CD1c-positive myeloid dendritic cell (primary cell): ENCODE results near the gene NUDT21.
"Not testable (repeated sequence)": the region's sequence is repeated elsewhere in the genome, so short reads cannot be mapped to it uniquely, and the experiment has no call there.

ENCODE experiments used
- DNase-seq: peaks from one replicate; pipeline ENCODE4 v3.0.0-alpha.2; 2016; ENCODE audit errors: extremely low spot score

Gene NUDT21

DNA sequence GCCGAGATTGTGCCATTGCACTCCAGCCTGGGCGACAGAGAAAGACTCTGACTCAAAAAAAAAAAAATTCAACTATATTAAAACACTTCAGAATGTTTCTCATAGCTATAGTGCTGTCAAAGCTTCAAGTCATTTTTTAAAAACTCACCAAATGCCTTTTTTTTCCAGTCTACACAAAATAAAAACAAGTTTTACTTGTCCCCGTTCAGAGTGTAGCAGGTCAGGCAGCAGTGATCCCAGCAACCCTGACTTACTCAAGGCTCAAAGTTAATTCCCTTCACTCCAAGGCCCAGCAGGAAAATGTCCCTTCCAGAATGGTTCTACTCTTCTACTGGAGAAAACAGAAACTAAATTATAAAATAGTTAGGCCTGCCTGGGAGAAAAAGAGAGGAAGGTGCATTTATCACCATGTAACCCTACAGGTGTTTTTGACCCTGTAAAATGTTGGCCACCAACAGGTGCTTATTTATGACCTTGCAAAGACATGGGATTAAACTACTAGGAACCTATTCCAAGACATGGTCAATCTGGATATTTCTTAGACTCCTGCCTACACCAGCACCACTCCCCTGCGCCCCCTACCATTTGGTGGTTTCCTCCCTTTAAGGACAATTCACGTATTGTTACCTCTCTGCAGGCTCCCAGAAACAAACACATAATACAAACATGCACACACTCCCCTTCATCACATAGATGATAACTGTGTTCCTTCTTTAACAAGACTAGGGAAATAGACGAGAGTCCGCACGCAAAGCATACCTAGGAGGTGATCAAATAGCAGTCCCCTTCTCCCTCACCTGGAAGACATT is 31.2 kb downstream of the NUDT21 start:
- DNase-seq, result no peak

DNA sequence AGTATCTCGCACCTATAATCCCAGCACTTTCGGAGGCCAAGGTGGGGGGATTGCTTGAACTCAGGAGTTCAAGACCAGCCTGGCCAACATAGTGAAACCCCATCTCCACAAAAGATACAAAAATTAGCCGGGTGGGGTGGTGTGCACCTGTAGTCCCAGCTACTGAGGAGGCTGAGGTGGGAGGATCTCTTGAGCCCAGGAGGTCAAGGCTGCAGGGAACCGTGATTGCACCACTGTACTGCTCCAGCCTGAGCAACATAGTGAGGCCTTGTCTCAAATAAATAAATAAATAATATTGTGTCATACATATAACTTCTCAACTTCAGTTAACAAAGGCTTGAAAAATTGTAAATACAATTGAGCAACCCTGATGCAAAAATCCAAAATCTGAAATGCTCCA is 34.0 kb downstream of the NUDT21 start:
- DNase-seq, result no peak

DNA sequence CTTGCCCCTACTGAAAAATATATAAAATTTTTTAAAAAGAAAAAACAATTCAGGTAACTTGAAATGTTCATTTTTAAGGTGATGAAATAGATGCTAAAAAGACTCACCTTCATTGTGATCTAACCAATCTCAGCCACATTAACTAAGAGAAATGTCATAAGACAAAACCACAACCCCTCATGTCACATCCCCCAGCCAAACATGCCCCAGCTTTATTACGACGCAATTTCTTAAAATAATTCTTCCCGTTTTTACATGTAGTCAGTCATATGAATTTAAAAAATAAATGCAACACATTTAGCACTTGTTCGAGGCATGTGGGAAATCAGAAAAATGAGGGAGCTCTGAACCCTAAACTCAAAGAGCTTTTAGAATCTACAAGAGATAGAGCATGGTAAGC is 35.3 kb downstream of the NUDT21 start:
- DNase-seq, result peak; percentile 10

DNA sequence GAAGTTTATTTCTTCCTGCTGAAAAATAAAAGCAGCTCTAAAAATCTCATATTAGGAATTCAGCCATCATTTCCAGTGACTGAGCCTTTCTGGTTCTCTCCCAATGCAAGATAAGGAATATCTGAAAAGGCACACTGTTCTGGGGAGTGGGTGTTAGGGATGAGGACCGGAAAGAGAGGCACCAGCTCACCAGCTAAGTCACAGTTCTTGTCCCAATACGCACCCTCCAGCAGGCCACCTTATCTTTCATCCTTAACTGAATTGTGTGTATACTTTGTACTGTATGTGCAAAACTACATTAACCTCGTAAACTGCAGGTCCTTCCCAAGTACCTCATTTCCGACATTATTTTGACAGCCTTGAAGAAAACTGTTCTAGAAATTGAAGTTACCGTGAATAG is 36.8 kb downstream of the NUDT21 start:
- DNase-seq, result no peak

DNA sequence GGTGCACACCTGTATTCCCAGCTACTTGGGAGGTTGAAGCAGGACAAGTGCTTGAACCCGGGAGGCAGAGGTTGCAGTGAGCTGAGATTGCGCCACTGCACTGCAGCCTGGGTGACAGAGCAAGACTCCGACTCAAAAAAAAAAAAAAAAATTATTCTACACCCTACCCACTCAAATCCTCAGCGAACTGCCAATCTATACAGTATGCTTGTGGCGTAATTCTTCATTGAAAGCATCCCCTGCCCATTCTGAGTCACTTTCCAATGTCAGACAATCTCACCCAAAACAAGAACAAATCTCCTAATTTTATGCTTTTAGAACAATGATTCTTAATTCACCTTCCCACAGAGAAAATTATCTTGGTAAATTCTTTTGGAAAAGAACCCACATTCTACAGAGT is 37.8 kb downstream of the NUDT21 start:
- DNase-seq, result no peak

DNA sequence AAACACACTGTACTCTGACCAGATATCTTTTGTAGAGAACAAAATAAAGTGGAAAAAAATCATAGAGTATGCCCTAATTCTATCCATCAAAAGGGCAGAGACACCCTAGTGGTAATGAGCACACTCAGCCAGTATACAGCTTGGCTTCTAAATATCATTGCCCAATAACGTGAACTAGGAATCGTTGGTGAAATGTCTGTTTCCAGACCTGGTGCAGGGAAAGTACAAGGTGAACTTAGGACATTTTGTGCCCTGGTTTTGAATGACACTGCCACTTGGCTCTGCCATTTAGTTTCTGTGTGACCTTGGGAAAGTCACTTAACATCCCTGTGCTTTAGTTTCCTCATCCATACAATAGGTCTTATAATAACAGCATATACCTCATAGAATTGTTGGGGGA is 39.5 kb downstream of the NUDT21 start:
- DNase-seq, result no peak

DNA sequence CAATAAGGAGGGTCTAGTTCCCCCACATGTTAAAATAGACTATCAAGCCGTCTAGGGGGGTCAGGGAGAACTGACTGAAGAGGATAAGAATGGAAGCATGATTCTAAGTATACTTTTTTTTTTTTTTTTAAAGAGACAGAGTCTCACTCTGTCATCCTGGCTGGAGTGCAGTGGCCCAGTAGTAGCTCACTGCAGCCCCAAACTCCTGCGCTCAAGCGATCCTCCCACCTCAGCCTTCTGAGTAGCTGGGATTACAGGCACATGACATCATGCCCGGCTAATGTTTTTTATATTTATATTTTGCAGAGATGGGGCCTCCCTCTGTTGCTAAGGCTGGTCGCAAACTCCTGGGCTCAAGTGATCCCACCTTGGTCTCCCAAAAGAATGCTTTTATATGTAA is 40.0 kb downstream of the NUDT21 start:
- no peak for DNase-seq

DNA sequence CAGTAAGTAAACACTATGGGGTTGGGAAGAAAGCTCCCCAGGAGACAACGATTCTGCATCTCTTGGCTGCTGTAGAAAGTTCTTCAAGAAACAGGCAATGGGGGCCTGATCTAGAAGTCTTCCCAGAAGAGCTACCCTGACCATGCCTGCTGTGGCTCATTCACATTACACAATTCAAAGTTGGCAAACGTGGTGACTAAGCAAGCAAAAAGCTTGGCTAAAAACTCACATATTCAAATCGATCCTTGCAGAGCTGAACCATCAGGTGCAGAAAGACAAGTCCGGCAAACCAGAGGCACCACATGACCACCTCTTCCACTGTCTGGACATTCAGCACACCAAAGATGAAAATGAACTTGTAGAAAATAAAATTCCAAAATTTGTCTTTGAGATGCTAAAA is 41.9 kb downstream of the NUDT21 start:
- no peak for DNase-seq

DNA sequence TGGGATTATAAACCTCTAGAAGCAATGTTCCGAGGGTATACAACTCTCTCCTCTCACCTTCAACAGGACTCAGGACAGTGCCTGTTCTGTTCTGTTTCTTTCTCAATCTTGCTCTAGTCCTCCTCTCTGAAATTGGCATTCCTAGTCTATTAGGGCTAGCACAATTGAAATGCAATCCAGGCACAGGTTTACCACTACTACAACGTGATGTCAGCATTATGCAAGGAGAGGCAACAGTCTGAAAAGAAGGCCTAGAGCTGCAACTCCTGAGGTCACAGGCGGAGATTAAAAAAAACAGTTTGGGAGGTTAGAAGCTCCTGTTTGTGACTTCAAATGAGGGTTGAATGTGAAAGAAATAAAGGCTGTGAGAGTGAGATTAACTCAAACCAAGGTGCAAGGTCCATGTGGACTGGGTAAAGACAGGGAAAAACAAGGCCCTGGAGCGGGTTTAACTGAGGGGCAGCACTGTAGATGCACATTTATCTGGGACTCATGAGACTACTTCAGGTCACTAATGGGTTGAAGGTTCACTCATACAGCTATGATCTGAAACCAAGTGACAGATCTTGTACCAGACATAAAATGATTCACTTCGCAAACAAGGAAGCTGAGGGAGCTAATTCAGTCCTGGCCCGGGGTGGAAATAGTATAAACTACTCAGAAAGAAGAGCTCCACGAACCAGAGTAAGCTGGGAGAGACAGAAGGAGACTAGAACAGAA is 42.6 kb downstream of the NUDT21 start:
- DNase-seq, result no peak

DNA sequence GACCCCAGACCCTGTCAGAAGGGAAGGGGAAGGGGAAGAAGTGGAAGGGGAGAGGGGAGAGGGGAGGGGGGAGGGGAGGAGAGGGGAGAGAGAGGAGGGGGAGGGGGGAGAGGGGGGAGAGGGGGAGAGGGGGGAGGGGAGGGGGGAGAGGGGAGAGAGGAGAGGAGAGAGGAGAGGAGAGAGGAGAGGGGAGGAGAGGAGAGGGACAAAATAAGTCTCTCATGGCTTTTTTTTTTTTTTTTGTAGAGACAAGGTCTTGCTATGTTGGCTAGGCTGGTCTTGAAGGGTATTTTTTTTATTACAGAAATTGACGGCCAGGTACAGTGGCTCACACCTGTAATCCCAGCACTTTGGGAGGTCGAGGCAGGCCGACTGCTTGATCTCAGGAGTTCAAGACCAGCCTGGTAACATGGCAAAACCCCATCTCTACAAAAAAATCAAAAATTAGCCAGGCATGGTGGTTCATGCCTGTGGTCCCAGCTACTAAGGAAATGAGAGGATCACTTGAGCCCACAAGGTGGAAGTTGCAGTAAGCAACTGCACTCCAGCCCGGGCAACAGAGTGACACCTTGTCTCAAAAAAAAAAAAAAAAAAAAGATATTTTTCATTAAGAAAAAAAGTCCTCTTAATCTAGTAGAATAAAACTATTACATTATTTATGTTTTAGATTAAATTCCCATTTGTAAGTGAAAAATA is 45.0 kb downstream of the NUDT21 start:
- DNase-seq, result no peak

DNA sequence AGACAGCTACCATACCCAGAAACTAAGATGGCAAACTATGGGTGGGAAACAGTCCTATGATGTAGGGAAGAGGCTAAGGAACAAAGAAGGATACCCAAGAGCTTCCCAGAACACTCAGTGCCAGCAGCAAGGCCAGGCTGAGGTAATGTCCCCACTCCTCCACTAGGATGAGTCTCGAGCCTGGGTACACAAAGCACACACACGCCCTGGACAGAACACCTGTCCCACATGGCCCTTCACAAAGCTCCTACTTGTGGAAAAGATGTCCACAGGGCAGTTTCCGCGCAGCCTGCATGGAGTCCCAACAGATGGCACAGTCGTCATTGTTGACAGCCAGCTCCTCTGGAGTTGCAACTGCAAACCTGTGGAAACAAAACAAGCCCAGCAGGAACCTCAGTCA is 49.6 kb downstream of the NUDT21 start:
- DNase-seq, result no peak

DNA sequence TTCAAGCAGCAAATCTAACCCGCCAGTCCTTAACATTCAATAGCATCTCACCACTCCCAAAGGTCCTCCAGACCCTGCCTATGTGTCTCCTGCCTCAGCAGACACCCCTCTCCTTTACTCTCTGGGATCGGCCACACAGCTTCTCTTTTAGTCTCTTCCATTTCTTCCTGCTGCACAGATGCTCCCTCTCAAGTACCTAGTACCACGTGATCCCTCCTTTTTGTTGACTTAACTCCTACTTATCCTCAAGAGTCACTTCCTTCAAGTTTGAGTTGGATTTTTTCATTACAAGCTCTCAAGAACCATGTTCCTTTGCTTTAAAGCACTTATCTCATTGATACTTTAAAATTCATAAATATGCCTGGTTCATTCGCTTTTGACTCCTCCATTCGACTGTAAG is 50.7 kb downstream of the NUDT21 start:
- DNase-seq, result no peak

DNA sequence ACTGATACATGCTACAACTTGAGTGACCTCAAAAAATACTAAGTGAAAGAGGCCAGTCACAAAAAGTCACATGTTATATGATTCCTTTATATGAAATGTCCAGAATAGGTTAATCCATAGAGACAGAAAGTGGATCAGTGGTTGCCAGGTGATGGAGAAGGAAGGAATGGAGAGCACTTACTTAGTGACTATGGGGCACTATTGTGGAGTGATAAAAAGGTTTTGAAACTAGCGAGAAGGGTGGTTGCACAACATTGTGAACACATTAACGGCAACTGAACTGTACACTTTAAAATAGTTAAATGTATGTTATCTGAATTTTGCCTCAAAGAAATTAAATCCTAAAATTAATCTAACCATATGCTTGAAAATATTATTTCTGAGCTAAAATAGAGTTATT is 51.6 kb downstream of the NUDT21 start:
- no peak for DNase-seq

DNA sequence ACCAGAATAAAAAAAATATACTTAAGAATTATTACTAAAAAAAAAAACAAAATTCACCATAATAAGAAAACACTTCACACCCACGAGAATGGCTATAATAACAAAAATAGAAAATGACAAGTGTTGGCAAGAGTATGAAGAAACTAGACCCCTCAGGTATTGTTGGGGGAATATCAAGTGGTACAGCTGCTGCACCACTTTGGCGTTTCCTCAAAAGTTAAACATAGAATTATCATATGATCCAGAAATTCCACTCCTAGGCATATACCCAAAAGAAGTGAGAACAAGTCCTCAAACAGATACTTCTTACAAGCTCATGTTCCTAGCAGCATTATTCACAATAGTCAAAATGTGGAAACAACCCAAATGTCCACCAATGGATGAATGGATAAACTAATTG is 52.1 kb downstream of the NUDT21 start:
- DNase-seq, result no peak

DNA sequence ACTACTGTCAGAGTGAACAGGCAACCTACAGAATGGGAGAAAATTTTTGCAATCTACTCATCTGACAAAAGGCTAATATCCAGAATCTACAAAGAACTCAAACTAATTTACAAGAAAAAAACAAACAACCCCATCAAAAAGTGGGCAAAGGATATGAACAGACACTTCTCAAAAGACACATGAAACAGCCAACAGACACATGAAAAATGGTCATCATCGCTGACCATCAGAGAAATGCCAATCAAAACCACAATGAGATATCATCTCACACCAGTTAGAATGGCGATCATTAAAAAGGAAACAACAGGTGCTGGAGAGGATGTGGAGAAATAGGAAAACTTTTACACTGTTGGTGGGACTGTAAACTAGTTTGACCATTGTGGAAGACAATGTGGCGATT is 54.4 kb downstream of the NUDT21 start:
- DNase-seq, result not testable (repeated sequence)

DNA sequence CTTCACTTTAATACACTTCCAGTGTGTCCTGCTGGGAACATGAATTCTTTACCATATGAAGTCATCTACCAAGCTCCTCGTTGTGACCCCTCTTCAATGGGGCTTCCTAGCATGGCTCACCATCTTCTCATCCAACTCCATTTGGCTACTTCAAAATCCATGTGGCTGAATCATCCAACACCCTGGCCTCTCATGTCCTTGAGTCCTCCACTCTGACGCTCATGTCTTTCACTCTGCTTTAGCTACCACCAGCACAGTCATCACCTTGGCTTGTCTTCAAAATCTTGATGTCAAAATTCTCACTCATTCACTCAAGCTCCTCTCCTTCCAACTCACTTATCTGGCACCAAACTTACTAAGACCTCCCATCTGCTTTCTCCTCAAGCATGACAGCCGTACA is 61.6 kb downstream of the NUDT21 start:
- DNase-seq, result no peak

DNA sequence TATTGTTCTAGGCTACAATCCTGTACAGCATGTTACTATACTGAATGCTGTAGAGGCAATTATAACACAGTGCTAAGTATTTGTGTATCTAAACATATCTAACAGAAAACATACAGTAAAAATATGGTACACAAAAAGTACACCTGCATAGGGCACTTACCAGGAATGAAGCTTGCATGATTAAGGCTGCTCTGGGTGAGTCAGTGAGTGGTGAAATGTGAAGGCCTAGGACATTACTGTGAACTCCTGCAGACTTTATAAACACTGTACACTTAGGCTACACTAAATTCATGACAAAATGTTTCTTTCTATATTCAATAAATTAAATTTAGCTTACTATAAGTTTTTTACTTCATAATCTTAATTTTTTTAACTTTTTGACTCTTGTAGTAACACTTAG is 62.9 kb downstream of the NUDT21 start:
- DNase-seq, result no peak

DNA sequence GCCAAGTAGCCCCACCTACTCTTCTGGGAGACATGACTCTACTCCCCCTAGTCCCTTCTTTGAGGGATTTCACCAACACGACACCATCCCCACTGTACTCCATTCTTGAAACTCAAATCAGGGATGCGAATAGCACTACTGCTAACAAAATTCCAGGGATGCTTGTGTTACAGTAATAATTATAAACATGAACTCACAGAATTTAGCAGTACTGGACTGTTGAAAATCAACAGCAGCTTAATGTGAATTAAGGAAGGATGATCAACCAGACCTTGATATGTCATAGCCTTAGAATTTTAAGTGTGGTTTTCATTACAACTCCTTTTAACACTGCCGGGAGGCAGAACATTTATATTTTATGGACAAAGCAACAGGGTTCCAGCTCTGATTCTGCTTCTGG is 63.7 kb downstream of the NUDT21 start:
- no peak for DNase-seq

DNA sequence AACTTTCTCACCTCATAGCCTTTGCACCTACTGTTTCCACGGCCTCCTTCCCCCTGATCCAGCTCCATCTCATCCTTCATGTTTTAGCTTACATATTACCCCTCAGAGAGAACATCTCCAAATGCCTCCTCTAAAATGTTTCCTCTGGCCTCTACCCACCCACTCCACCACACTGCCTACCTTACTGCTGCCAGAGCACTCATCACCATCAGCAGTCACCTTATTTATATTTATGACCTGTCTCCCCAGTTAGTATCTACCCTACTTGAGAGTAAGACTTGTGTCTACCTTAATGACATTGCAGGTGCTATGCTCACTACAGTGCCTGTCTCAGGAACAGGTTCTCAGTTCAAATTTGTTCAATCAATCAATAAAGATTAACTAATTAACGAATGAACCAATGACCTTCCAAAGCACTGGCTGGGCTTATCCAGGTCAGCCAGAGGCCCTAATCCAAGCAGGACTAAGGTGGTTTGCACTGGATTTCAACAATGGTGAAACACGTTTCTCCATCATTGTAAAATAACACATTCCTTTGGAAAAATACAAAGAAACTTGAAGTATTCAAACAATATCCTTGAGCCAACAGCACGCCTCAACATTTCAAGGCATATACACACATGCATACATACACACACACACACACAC is 66.9 kb downstream of the NUDT21 start:
- DNase-seq, result no peak

DNA sequence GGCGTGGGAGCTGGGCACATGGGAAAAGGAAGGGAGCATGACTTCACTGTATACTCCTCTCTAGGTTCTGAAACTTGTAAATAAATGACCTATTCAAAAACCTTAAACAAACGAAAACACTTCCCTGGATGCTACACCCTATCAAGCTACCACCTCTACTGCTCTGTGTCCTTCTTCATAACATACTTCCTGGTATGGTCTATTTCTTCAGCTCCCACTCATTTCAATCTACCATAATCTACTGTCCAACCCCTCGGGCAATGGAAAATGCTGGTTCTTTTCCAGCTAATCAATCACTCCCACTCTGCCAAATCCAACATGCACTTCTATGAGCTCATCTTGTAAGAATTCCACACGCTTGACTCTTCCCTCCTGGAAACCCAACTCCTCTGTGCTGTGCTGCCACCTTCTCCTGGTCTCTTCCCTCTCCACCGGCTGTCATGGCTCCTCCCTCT is 68.2 kb downstream of the NUDT21 start:
- DNase-seq, result no peak

DNA sequence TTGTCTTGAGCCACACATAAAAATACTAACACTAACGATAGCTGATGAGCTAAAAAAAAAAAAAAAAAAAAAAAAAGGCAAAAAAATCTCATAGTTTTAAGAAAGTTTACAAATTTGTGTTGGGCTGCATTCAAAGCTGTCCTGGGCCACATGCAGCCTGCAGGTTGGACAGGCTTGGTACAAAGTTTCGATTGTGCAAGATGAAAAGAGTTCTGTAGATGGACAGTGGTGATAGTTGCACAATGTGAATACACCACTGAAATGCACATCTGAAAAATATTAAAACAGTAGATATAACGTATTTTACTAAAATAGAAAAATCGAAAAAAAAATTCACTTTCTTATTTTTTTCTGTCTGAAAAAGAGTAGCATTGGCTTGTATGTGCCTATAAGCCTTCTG is 68.7 kb downstream of the NUDT21 start:
- no peak for DNase-seq

DNA sequence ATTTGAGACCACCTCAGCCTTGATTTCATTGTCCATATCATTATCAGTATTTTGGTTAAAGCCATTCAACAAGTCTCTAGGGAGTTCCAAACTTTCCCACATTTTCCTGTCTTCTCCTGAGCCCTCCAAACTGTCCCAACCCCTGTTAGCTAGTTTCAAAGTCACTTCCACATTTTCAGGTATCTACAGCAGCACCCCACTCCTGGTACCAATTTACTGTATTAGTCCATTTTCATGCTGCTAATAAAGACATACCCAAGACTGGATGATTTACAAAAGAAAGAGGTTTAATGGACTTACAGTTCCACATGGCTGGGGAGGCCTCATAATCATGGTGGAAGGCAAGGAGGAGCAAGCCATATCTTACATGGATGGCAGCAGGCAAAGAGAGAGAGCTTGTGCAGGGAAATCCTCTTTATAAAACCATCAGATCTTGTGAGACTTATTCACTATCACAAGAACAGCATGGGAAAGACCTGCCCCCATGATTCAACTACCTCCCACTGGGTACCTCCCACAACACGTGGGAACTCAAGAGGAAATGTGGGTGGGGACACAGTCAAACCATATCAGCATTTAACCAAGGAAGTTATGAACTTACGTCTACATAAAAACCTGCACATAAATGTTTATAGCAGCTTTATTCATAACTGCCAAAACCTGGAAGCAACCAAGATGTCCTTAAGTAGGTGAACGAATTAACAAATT is 70.2 kb downstream of the NUDT21 start:
- peak; percentile 6 for DNase-seq
